Endothelial cell of umbilical vein (primary cell): ENCODE data around the gene RAD51B.

Experiments
- EZH2 ChIP-seq: IDR thresholded peaks from 2 replicates; pipeline ENCODE4 v1.6.1; 2012; ENCODE audit warnings: borderline replicate concordance, low read depth, mild to moderate bottlenecking, moderate library complexity, low read length, inconsistent platforms; ENCODE audit not compliant: severe bottlenecking
- GATA2 ChIP-seq: IDR thresholded peaks from 2 replicates; pipeline ENCODE4 v1.7.0; 2011; ENCODE audit warnings: low read depth, mild to moderate bottlenecking, moderate library complexity, mixed read lengths, low read length; ENCODE audit not compliant: insufficient read length, insufficient read depth
- TF ChIP-seq, protein P1 (sequence below), 2 donors: IDR thresholded peaks; 1 replicate in 1 of 2; 2 replicates in 1 of 2; pipeline ENCODE4 v1.5.1; 2011; ENCODE audit warnings: low read length in 2 of 2, mild to moderate bottlenecking in 2 of 2, moderate library complexity in 2 of 2, control low read depth in 1 of 2, inconsistent platforms in 1 of 2, low read depth in 1 of 2; ENCODE audit not compliant: insufficient read depth in 1 of 2; ENCODE audit errors: extremely low read depth in 1 of 2

DNA sequence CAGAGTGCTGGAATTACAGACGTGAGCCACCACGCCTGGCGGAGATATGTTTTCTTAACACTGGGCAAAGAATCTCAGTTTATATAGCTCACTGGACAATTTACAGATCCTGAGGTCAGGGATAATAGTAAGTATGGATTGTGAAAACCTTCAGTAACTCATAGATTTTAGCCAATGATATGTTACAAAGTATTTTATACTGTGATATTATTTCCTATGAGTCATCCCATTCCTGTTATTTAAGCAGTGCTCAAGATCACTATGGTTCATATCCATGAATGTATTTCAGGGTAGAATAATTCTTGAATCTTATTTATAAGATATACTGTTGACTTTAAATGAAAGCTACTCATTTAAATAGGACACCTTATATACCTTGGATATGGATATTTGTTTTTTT lies 107.2 kb downstream of the RAD51B start:
- no peak for TF ChIP-seq GATA2
- TF ChIP-seq, protein P1, sequence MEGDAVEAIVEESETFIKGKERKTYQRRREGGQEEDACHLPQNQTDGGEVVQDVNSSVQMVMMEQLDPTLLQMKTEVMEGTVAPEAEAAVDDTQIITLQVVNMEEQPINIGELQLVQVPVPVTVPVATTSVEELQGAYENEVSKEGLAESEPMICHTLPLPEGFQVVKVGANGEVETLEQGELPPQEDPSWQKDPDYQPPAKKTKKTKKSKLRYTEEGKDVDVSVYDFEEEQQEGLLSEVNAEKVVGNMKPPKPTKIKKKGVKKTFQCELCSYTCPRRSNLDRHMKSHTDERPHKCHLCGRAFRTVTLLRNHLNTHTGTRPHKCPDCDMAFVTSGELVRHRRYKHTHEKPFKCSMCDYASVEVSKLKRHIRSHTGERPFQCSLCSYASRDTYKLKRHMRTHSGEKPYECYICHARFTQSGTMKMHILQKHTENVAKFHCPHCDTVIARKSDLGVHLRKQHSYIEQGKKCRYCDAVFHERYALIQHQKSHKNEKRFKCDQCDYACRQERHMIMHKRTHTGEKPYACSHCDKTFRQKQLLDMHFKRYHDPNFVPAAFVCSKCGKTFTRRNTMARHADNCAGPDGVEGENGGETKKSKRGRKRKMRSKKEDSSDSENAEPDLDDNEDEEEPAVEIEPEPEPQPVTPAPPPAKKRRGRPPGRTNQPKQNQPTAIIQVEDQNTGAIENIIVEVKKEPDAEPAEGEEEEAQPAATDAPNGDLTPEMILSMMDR (IDR thresholded peaks at IDR 0.05; ENCODE audit: extremely low read depth in 1 of 2, insufficient read depth in 1 of 2, low read depth in 1 of 2, low read length in 2 of 2) = no peak
- TF ChIP-seq EZH2 = no peak
